Measurements from ENCODE around the gene TAB2. TPM values are rescaled to one million over a fixed set of nuclear protein-coding genes. Genes with fewer than 3 reads are reported as not detected.

Gene TAB2
- total and polyA plus RNA-seq, 2 of the 8 experiments (the other 6 are each of a cell fraction or from before 2014, with no cell fraction given), result 40.4 to 63.0 TPM

DNA sequence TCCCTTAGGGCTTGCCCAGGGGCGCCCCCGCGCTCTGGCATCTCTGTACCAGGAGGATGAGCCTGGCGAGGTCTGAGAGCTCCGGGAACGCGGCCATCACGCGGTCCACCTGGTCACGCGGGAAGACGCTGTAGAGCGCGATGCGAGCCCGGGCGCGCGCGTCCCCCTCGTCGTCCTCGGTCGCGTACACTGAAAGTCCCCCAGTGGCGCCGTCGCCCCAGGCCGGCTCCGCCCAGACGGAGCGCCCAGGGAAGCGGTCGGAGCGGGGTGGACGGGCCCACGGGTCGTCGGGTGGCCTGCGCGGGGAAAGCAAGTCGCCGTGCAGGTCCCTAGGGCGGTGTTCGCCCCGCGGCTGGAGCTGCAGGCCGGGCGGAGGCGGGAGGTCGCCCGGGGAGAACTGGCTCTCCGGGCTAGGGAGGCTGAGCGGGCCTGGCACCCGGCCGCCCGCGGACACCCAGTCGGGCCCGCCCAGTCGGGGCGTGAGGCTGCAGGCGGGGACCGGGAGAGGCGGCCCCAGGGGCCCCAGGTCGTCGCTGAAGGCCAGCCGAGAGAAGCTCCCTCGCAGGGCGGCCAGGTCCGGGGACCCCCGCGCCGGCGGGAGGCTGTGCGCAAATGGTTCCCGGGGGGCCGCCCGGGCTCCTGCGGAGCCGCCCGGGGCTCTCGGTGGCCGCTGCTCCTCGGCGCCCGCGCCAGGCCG lies 133.3 kb downstream of the TAB2 start (continued):
- TF ChIP-seq CREB1 (IDR thresholded peaks at IDR 0.05), result peak; percentile 21; the same call in 1 of the 2 replicates
- TF ChIP-seq YY1 (IDR thresholded peaks at IDR 0.05; ENCODE audit: low read depth, low read length), result 0 out of 2 replicates have a peak, but pooled peaks have one; percentile 18
- TF ChIP-seq CHD2 (IDR thresholded peaks at IDR 0.05; ENCODE audit: low read length), result peak; percentile 55; the same call in 1 of the 2 replicates
- TF ChIP-seq KDM4A (IDR thresholded peaks at IDR 0.05; ENCODE audit: low read depth, low read length, severe bottlenecking), result peak; percentile 98
